ENCODE data around the gene GNAO1.

Gene GNAO1

DNA sequence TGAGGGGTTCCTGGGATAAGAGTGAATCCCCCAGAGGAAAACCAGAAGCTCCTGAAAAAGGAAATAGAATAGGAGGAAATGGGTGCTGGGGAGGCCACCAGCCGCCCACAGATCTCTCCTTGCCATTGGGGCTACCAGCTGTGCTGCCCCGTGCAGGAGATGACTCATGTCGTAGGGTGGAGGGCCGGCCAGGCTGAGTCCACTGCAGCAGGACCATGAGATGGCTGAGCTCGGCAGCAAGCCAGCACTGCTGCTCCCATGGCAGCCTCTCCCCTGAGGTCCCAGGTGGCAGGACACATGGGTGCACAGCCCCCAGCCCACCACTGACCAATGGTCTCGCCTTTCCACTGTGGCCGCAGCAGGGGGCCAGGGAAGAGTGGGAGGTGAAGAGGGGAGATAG, 95.5 kb downstream of the GNAO1 start:
- Mint-ChIP-seq H3K4me3 (no peak overlapping the region), H3K4me1 (peaks cover 12 to 25% of the 10 kb centered on the region in 2 donors), H3K36me3 (no peaks in the 10 kb centered on the region), H3K27ac (no peak overlapping the region), H3K9me3 (no peaks in the 10 kb centered on the region), H3K27me3 (no peaks in the 10 kb centered on the region)
- no peak for DNase-seq
- ATAC-seq (replicated peaks): no peak

DNA sequence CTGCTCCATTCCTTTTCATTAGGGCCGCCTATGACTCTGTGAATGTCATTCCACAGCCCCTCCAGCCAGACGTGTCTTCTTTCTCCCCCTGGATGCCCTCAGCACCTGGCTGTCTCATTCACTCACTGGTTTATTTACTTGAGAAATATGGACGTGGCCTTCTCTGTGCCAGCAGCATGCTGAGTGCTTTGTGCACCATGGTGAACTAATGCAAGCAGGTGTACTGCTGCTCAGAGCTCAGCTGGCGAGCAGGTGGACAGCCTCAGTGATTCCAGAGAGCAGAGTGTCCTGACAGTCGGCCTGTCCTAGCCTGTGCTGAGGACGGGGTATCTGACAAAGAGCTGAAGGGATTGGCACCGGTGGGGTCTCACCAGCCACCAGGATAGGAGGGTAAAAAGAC, 96.7 kb downstream of the GNAO1 start:
- ATAC-seq (replicated peaks): no peak
- DNase-seq: no peak
- peaks cover 7 to 12% of the 10 kb centered on the region in 2 donors for H3K4me1 Mint-ChIP-seq
- no peaks in the 10 kb centered on the region for H3K9me3 Mint-ChIP-seq
- no peaks in the 10 kb centered on the region for H3K36me3 Mint-ChIP-seq
- H3K4me3 Mint-ChIP-seq: no peak overlapping the region
- no peak overlapping the region for H3K27ac Mint-ChIP-seq
- no peaks in the 10 kb centered on the region for H3K27me3 Mint-ChIP-seq

DNA sequence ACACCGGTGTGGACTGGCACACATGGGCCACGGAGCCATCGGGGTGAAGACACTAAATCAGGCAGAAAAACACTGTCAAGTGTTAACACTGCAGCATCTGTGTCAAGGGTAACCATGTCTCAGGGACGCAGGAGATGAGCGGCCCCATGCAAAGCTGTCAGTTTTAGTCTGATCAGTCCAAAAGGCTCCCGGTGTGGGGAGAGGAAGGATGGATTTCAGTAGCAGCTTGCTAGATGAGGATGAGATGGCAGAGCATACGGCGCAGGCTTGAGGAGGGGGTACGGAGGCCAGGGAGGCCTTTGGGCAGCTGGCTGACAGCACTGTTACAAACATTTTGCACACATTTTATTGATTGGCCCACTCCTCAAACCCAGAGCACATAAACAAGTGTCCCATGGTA, 98.1 kb downstream of the GNAO1 start:
- Mint-ChIP-seq H3K4me3 (no peak overlapping the region), H3K27ac (no peak overlapping the region), H3K4me1 (no peaks in the 10 kb centered on the region), H3K27me3 (no peaks in the 10 kb centered on the region), H3K9me3 (no peaks in the 10 kb centered on the region), H3K36me3 (no peaks in the 10 kb centered on the region)
- DNase-seq (no peak), ATAC-seq (replicated peaks) (no peak)

DNA sequence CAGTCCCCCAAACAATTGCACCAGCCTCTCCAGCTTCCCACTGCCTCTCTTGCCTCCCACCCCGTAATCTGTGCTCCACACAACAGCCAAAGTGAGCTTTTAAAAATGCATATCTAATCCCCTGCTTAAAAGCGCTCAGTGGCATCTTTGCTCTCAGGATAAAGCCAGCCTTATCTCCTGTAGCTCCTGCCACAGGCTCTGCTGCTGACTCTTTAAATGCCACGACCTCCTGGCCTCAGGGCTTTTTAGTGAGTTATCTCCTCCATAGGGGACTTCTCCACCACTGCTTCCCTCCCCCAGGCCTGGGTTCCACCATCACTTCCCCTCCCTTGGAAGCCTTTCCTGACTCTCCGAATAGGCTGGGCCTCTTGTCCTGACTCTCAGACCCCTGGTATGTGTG, 98.6 kb downstream of the GNAO1 start:
- ATAC-seq (replicated peaks): no peak
- H3K27me3 Mint-ChIP-seq: no peaks in the 10 kb centered on the region
- H3K4me1 Mint-ChIP-seq: no peaks in the 10 kb centered on the region
- H3K27ac Mint-ChIP-seq: no peak overlapping the region
- no peaks in the 10 kb centered on the region for H3K36me3 Mint-ChIP-seq
- H3K4me3 Mint-ChIP-seq: no peak overlapping the region
- no peak for DNase-seq
- no peaks in the 10 kb centered on the region for H3K9me3 Mint-ChIP-seq

DNA sequence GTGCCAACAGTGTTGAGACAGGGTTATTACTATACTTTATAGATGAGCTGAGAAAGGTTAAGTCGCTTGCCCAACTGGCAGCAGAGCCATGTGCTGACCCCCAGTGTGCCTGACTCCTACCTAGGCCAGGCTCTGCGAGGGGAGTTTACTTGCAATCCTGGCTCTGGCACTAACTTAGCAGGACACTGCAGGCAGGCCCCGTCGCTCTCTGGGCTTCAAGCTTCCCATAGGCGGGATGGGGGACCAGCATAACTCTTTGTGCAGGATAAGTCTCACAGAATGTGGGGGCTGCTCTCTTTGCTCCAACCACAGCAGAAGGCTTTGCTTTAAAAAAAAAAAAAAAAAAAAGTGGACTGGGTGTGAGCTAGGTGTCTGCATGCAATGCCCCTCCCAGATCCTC, 102.7 kb downstream of the GNAO1 start:
- no peak for ATAC-seq (replicated peaks)
- no peaks in the 10 kb centered on the region for H3K9me3 Mint-ChIP-seq
- no peak for DNase-seq
- H3K36me3 Mint-ChIP-seq: no peaks in the 10 kb centered on the region
- H3K27ac Mint-ChIP-seq: no peak overlapping the region
- H3K27me3 Mint-ChIP-seq: peaks cover 6% of the 10 kb centered on the region in 2 donors
- no peak overlapping the region for H3K4me3 Mint-ChIP-seq
- peaks cover 12 to 14% of the 10 kb centered on the region in 2 donors for H3K4me1 Mint-ChIP-seq

DNA sequence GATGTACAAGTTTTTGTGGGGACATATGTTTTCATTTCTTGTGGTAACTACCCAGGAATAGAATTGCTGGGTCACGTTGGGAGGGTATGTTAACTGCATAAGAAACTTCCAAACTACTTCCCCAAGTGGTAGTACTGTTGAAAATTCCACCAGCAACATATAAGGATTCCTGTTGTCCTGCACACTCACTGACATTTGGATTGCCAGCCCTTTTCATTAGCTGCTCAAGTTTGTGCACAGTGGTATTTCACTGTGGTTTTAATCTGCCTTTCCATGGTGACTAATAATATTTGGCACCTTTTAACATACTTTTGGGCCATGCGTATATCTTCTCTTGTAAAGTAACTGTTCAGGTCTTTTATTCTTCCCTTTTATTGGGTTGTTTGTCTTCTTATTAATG, 103.3 kb downstream of the GNAO1 start:
- Mint-ChIP-seq H3K4me3 (no peak overlapping the region), H3K27me3 (peaks cover 6% of the 10 kb centered on the region in 2 donors), H3K4me1 (peaks cover 14 to 19% of the 10 kb centered on the region in 2 donors), H3K9me3 (no peaks in the 10 kb centered on the region), H3K36me3 (no peaks in the 10 kb centered on the region), H3K27ac (no peak overlapping the region)
- ATAC-seq (replicated peaks) (no peak), DNase-seq (no peak)

DNA sequence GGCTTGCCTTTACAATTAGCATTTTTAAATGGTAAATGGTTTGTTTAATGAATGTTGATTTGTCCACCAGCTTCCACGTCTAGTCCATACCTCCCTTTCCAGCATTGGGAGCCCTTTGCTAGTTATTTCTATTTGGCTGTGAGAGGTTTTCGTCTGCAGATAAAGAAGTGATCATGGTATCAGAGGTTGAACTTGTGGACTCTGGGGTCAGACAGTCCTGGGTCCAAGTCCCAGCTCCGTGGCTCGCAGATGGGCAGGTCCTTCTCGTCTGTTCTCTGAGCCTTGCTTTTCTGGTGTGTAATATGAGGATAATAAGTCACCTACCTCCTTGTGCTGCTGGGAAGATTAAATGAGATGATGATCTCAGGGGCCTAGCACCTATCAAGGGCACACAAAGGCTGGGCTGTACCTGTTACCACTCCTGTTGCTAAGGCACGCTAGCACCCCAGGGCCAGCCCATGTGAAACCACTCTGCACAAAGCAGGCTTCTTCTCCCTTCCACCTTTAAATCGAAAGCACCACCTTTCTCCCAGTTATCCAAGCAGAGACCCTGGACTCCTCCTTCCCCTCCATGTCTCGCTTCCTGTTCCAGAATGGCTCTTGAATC, 103.9 kb downstream of the GNAO1 start:
- Mint-ChIP-seq H3K27me3 (peaks cover 6% of the 10 kb centered on the region in 2 donors), H3K27ac (no peak overlapping the region), H3K4me1 (peaks cover 14 to 21% of the 10 kb centered on the region in 2 donors), H3K9me3 (no peaks in the 10 kb centered on the region), H3K4me3 (no peak overlapping the region), H3K36me3 (no peaks in the 10 kb centered on the region)
- DNase-seq (no peak), ATAC-seq (replicated peaks) (no peak)

DNA sequence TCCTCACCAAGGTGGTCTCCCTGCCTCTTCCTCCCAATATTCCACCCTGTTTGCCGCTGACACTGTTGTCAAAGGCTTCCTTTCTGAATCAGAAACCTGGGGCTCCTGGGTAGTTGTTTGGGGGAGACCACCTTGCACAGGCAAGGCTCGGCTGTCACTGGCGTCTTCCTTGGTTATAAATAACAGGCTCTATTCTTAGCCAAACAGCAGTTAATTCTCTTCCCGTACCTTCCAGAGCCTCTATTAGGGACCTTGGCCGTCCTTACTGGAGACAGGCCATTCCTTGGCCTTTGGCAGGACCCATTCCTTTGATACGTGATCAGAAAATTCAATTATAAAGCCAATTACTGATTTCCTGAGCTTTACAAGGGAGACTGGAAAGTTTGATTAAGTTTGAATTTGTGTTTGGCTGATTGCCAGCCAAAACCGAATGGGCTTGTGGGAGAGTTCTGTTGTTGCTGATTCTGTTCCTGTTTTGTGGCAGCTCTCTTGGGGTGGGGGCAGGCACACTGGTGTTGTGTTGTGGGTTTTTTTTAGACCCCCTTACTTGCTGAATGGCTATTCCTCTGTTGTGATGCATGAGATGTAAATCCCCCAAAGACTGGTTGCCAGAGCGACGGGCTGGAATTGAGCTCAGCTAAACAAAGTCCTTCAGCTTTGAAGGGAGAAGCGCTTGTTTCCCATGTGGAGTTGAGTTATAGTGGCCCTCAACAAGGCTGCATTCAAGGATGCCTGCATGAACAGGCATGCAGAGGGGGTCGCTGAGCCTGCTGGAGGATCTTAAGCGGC, 104.6 kb downstream of the GNAO1 start:
- ATAC-seq (replicated peaks) (no peak), DNase-seq (no peak)
- no peak overlapping the region for H3K4me3 Mint-ChIP-seq
- no peaks in the 10 kb centered on the region for H3K9me3 Mint-ChIP-seq
- no peaks in the 10 kb centered on the region for H3K36me3 Mint-ChIP-seq
- no peak overlapping the region for H3K27ac Mint-ChIP-seq
- H3K27me3 Mint-ChIP-seq: peaks cover 6% of the 10 kb centered on the region in 2 donors
- peaks cover 14 to 22% of the 10 kb centered on the region in 2 donors for H3K4me1 Mint-ChIP-seq

DNA sequence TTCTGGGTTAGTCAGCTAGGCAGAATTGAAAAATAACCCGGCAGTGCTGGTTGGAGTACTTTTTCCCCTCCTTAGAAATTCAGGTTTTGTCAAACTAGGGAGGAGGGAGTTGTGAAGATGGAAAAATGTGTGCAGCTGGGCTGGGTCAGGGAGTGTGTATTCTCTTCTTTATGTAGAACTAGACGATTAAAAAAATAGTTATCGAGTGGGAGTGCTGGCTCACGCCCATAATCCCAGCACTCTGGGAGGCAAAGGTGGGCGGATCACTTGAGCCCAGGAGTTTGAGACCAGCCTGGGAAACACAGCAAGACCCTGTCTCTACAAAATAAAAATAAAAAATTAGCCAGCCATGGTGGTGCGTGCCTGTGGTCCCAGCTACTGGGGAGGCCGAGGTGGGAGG, 106.4 kb downstream of the GNAO1 start:
- Mint-ChIP-seq H3K4me3 (no peak overlapping the region), H3K27me3 (peaks cover 10 to 11% of the 10 kb centered on the region in 2 donors), H3K36me3 (no peaks in the 10 kb centered on the region), H3K4me1 (peaks cover 14 to 33% of the 10 kb centered on the region in 2 donors), H3K9me3 (no peaks in the 10 kb centered on the region), H3K27ac (no peak overlapping the region)
- ATAC-seq (replicated peaks): no peak
- no peak for DNase-seq

DNA sequence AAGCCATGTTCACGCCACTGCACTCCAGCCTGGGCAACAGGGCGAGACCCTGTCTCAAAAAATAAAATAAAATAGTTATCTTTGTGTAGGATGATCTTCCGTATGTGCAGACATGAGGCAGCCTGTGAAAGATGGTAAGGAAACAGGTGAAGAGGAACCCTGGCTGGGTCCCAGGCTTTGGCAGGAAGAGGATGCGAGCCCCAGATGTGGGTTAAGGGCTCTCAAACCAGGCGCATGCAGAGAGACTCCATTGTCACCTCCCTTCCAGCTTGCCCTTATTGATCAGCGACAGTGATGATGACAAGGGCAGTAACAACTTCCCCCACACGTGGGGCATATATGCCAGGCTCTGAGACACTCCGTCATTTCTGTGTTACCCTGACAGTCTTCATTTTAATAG, 106.8 kb downstream of the GNAO1 start:
- Mint-ChIP-seq H3K27me3 (peaks cover 11 to 14% of the 10 kb centered on the region in 2 donors), H3K9me3 (no peaks in the 10 kb centered on the region), H3K36me3 (no peaks in the 10 kb centered on the region), H3K4me3 (no peak overlapping the region), H3K4me1 (peaks cover 14 to 33% of the 10 kb centered on the region in 2 donors), H3K27ac (no peak overlapping the region)
- ATAC-seq (replicated peaks) (no peak), DNase-seq (no peak)

DNA sequence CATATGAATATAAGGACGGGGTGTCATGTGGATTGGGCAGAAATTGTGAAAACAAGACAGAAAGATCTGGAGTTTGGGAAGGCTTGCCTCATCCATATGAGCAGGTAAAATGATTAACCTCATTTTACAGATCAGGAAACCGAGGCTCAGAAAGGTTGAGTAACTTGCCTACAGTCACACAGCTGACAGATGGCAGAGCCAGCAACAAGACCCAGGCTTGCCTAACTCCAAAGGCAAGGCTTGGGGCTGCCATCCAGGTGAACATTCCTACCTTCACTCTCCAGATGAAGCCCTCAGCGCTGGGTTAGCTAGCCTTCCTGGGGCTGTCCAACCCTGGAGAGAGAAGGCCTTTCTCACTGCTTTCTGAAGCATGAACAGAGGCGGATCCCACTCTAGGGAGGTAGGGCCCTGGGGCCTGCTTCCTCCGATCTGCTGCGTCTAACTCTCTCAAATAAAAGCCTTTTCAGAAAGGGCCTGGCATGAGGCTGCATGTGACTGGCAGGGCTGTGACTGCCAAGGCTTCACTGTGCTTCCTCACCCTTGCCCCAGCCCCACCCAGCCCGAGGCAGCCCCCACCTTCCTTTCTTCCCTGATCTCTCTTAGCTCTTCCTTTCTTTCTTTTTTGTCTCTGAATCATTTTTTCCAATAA, 107.8 kb downstream of the GNAO1 start:
- DNase-seq (no peak), ATAC-seq (replicated peaks) (peak in 1 of 2 donors; percentile 30)
- H3K4me1 Mint-ChIP-seq: peaks cover 14 to 33% of the 10 kb centered on the region in 2 donors
- H3K27ac Mint-ChIP-seq: no peak overlapping the region
- H3K4me3 Mint-ChIP-seq: no peak overlapping the region
- no peaks in the 10 kb centered on the region for H3K36me3 Mint-ChIP-seq
- no peaks in the 10 kb centered on the region for H3K9me3 Mint-ChIP-seq
- H3K27me3 Mint-ChIP-seq: peaks cover 11 to 17% of the 10 kb centered on the region in 2 donors

DNA sequence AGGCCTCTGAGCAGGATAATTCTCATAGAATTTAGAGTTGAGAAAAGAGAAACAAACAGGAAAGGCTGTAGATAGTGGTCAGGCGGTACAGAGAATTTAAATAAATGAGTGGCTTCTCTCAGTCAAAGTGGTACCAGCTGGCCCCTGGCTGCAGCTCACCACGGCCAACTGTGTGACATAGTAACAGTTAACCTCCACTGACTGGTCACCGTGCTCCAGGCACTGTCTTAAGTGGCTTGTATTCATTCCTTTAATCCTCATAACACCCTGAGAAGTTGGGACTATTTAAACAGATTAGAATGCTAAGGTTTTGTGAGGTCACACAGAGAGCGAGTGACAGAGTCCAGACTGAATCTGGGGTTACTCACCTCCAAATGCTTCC, 108.9 kb downstream of the GNAO1 start:
- Mint-ChIP-seq H3K4me1 (peaks cover 14 to 32% of the 10 kb centered on the region in 2 donors), H3K4me3 (no peak overlapping the region), H3K36me3 (no peaks in the 10 kb centered on the region), H3K9me3 (no peaks in the 10 kb centered on the region), H3K27me3 (peaks cover 11 to 17% of the 10 kb centered on the region in 2 donors), H3K27ac (no peak overlapping the region)
- no peak for DNase-seq
- no peak for ATAC-seq (replicated peaks)

DNA sequence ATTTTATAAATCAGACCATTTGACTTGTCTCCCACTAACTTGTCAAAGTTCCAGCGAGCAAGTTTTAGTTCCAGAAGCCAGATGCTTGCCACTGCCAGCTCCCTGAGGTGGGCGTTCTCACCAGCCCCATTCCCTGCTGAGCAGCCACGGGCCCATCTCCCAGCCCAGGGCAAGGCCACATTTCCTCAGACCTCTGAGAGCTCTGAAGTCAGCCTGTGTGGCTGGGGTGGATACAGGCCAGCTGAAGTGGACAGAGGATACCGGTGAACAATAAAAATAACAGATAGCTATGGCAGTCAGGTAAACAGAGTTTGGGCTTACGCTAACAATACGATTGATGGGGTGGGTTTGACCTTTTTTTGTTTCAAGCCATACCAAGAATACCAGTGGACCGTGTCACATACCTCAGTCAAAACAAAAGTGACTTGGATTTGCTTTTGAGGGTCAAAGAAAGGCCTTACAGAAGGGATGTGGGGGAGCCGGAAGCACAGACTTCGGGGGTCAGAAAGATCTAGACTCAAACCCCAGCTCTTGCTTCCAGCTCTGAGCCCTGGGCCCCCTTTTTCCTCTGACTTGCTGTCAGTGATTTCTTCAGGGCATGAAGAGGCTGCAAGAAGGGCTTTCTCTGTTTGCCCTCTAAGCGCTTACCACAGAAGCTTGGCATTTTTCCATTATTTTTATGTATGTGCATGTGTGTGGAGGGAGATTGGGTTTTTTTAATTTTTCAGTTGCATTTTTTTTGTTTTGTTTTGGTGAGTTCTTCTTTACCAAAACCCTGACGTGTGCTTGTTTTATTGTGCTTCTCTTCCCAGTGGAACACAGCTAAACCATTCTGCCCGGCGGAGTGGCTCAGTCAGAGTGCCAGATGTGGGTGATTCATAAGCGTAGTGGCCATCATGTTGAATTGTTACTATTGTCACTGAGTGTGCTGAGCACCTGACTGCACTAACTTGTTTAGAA, 109.9 kb downstream of the GNAO1 start:
- peaks cover 7 to 11% of the 10 kb centered on the region in 2 donors for H3K27me3 Mint-ChIP-seq
- no peak overlapping the region for H3K4me3 Mint-ChIP-seq
- no peak overlapping the region for H3K27ac Mint-ChIP-seq
- H3K36me3 Mint-ChIP-seq: no peaks in the 10 kb centered on the region
- no peak for DNase-seq
- peak; percentile 22 to 33 for ATAC-seq (replicated peaks)
- no peaks in the 10 kb centered on the region for H3K9me3 Mint-ChIP-seq
- peaks cover 4 to 23% of the 10 kb centered on the region in 2 donors for H3K4me1 Mint-ChIP-seq

DNA sequence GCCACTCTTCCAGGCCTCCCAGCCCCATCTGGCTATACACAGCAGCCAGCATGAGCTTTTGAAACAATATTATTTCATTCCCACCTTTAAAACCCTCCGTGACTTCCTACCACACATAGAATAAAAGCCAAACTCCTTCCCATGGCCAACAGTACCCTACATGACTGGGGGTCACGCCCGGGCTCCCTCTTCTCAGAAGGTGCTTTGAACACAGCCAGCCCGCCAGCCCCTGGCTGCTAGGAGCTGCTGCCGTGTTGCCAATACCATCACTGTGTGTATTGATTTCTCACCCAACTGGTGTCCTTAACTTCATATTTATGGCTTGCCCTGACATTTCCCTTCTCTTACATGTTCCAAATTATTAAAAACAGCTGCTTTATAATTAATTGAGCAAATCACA, 111.2 kb downstream of the GNAO1 start:
- H3K36me3 Mint-ChIP-seq: no peaks in the 10 kb centered on the region
- DNase-seq (no peak), ATAC-seq (replicated peaks) (no peak)
- no peak overlapping the region for H3K27ac Mint-ChIP-seq
- H3K27me3 Mint-ChIP-seq: peaks cover 11 to 17% of the 10 kb centered on the region in 2 donors
- no peaks in the 10 kb centered on the region for H3K9me3 Mint-ChIP-seq
- no peak overlapping the region for H3K4me3 Mint-ChIP-seq
- H3K4me1 Mint-ChIP-seq: peaks cover 1 to 19% of the 10 kb centered on the region in 2 donors
